NB4 (cell line): ENCODE data around the gene SRC.

Experiments used
- DNase-seq: peaks from one replicate; pipeline ENCODE4 v3.0.0; 2010; ENCODE audit warnings: low read depth
- H3K4me3 ChIP-seq: one replicate; pipeline ENCODE4 v1.5.1; 2011; ENCODE audit warnings: mild to moderate bottlenecking, low read depth, low read length, moderate library complexity
- CTCF ChIP-seq: IDR thresholded peaks from one replicate; pipeline ENCODE4 v1.5.1; 2012; ENCODE audit warnings: low read depth, low read length
- MAX ChIP-seq: IDR thresholded peaks from 2 replicates; pipeline ENCODE4 v1.6.1; 2011; ENCODE audit warnings: low read depth, low read length
- MYC ChIP-seq: IDR thresholded peaks from 2 replicates; pipeline ENCODE4 v1.6.1; 2011; ENCODE audit warnings: low read depth, low read length
- POLR2A ChIP-seq: IDR thresholded peaks from 2 replicates; pipeline ENCODE4 v1.6.1; 2011; ENCODE audit warnings: mild to moderate bottlenecking; ENCODE audit not compliant: insufficient read length; ENCODE audit errors: extremely low read depth

Gene SRC

GRCh38 chr20:37383229-37383989 lies 37.5 kb downstream of the SRC start:
- TF ChIP-seq POLR2A: no peak
- no peak for TF ChIP-seq MAX
- TF ChIP-seq MYC: no peak
- TF ChIP-seq CTCF: no peak
- no peak overlapping the region for H3K4me3 ChIP-seq
- no peak for DNase-seq

- DNase-seq: peak; percentile 79
Observed at GRCh38 chr20:37384683-37385174, 38.8 kb downstream of the SRC start.

GRCh38 chr20:37385176-37385575 lies 39.2 kb downstream of the SRC start:
- TF ChIP-seq MYC: no peak
- no peak for TF ChIP-seq CTCF
- TF ChIP-seq POLR2A: no peak
- no peak for TF ChIP-seq MAX
- no peak for DNase-seq
- no peak overlapping the region for H3K4me3 ChIP-seq

More at GRCh38 chr20:37384683-37385174, 38.8 kb downstream of the SRC start:
- TF ChIP-seq MYC: peak; percentile 88
- peak; percentile 81 for TF ChIP-seq MAX
- TF ChIP-seq POLR2A: no peak
- peak; percentile 90 for TF ChIP-seq CTCF
- no peak overlapping the region for H3K4me3 ChIP-seq

- no peak for DNase-seq
- TF ChIP-seq MYC: no peak
- TF ChIP-seq CTCF: no peak
- TF ChIP-seq POLR2A: no peak
- TF ChIP-seq MAX: no peak
- H3K4me3 ChIP-seq: no peak overlapping the region
Observed at GRCh38 chr20:37385659-37386504, 39.9 kb downstream of the SRC start.

GRCh38 chr20:37386505-37387251 lies 40.7 kb downstream of the SRC start:
- no peak for DNase-seq
- no peak overlapping the region for H3K4me3 ChIP-seq

More at GRCh38 chr20:37386505-37387251, 40.7 kb downstream of the SRC start:
- TF ChIP-seq POLR2A (no peak), MYC (no peak), MAX (no peak)
